GM20000 (cell line): ENCODE results near the gene PKP1.

Source experiments
- DNase-seq: peaks from one replicate; pipeline ENCODE4 v3.0.0; 2012; ENCODE audit warnings: low spot score
- TF ChIP-seq, protein P1 (sequence below): IDR thresholded peaks from 2 replicates; pipeline ENCODE4 v1.5.1; 2012; ENCODE audit warnings: mild to moderate bottlenecking, control low read depth; ENCODE audit errors: extremely low read depth, missing control alignments

Gene PKP1

DNA sequence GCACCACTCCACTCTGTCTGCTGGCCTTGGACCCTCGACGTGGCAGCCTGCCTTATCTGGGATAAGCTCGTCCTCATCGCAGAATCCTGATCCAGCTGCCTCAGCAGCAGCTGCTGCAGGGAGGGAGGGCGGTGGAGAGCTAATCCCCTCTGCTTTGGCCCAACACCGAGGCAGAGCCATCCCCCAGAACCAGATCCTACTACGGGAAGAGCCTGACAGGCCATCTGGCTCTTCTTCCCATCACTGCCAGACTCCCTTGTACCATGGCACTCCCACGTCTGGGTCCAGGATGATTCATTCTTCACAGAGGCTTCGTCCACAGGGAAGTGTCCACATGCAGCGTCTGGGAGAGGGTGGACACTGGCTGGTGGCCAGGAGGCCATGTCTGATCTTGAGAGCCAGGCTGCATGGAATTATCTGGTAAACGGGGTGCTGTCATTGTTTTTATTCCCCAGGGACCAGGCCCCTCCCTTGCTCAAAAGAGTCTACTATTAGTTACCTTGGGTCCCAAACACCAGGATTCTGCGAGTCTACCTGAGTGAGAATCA, 14.6 kb upstream of the PKP1 start:
- TF ChIP-seq, protein P1, sequence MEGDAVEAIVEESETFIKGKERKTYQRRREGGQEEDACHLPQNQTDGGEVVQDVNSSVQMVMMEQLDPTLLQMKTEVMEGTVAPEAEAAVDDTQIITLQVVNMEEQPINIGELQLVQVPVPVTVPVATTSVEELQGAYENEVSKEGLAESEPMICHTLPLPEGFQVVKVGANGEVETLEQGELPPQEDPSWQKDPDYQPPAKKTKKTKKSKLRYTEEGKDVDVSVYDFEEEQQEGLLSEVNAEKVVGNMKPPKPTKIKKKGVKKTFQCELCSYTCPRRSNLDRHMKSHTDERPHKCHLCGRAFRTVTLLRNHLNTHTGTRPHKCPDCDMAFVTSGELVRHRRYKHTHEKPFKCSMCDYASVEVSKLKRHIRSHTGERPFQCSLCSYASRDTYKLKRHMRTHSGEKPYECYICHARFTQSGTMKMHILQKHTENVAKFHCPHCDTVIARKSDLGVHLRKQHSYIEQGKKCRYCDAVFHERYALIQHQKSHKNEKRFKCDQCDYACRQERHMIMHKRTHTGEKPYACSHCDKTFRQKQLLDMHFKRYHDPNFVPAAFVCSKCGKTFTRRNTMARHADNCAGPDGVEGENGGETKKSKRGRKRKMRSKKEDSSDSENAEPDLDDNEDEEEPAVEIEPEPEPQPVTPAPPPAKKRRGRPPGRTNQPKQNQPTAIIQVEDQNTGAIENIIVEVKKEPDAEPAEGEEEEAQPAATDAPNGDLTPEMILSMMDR: no peak
- DNase-seq: no peak

DNA sequence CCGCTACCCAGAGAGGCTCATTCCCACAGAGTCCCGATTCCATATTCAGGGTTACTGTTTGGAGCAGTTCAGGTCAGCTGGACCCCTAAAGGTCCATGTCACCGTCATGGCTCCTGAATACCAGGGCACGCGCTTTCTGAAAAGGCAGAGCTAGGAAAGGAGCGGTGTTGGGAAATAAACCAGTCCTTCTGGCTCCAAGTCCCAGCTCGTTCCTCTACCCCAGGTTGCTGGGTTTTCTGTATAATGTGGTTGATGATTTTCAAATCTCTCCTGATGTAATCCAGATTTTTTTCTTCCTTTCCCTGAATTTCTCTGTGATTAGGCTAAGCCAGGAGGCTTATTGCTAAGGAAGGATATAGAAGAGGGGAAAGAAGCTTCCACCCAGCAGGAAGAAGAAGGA, 14.0 kb upstream of the PKP1 start:
- DNase-seq: no peak
- TF ChIP-seq, protein P1: no peak

DNA sequence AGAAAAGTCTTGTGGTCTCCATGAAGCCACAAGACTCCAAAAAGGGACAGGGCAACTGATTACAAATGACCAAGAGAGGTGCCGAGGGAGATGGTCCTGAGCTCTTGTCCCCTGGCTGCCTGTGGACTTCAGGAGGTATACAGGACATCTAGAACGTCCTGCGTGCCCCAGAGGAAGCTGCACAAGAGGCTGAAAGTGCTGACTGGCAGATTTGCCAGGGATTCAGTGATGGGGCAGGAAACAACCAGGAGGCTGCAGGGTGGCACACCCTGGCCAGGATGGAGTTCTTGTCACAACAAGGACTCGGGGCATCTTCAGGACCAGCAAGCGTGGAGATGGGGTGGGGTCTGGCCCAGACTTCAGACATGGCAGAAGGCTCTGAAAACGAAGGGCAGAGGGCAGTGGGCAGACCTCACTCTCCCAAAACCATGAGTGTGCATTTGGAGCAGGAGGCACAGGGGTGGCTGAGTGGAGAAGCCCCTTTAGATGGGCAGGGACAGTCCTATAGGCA, 13.4 kb upstream of the PKP1 start:
- no peak for DNase-seq
- TF ChIP-seq, protein P1: no peak

DNA sequence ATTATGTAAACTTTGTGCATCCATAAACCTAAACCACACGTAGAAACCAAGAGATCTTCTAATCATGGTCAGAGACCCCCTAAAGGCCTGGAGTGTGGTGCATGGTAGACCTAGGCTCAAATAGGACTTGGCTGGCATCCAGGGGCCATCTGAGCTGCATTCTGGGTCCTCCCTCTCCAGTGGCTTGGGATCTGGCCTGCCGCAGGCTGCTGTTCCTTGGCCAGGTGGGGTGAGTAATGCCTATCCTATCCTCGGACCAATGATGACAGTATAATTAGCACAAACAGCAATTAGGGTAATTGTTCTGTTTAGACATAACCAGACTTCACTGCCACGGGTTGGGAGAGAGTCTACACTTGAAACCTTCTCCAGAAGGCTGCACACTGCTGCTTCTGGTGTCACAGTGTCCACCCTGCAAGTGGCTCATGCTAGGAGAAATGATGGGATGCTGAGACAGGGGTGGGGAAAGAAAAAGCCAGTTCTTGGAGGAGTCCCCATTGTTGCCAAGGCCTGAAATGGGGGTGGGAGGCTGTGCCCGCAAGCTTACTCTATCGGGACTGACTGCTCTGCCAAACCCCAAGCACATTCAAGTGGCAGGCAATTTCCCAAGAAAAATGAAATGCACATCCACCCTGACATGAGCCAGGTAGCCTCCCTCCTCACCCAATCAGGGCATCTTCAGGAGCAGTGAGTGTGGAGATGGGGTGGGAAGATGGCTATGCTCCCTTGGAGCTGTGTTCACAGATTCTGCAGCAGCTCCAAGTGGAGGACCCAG, 12.5 kb upstream of the PKP1 start:
- TF ChIP-seq, protein P1: no peak
- DNase-seq: no peak

DNA sequence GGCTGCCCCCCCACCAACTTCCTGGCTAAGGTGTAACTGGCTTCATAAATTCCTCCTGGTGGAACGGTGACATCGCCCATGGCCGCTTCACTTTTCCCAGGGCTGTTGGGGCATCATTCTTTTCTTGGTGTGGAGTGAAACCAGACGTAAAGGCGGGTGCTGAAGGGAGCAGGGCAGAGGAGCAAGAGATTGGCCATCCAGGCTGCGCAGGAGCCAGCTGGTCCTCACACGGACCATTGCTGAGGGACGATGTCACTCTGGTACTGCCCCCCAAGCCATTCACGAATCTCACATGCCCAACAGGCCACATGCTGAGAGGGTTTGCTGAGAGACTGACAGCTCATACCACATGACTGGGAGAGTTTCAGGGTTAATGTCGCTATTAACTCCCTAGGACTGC, 10.5 kb upstream of the PKP1 start:
- TF ChIP-seq, protein P1: no peak

DNA sequence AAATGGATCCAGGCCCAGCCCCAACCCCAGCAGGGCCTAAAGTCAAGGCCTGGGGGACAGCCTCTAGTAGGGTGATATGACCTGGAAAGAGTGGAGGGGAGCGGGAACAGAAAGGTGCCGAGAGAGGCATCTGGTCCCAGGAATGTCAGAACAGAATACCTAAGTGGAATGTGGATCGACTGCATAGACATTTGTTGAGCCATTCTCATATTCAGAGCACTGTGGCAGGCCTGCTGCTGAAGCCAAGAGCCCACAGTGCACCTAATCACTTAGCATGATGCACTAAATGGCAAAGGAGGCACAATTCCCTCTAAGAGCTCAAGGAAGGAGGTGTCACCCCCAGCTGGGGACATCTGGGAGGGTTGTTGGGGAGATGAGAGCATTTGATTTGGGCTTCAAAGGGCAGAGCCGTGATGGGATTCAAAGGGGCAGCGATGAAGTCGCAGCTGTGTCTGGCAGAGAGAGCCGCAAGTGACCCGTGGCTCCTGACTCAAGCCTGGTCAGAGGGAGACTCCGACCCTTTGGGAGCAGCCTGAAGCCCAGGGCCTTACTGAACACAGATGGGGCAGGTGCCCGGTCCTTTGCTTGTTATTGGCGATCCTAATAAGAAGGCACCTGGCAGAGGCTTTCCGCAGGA, 8.6 kb upstream of the PKP1 start:
- TF ChIP-seq, protein P1: no peak
- no peak for DNase-seq

More for the DNA sequence above, 10.5 kb upstream of the PKP1 start:
- DNase-seq: no peak

DNA sequence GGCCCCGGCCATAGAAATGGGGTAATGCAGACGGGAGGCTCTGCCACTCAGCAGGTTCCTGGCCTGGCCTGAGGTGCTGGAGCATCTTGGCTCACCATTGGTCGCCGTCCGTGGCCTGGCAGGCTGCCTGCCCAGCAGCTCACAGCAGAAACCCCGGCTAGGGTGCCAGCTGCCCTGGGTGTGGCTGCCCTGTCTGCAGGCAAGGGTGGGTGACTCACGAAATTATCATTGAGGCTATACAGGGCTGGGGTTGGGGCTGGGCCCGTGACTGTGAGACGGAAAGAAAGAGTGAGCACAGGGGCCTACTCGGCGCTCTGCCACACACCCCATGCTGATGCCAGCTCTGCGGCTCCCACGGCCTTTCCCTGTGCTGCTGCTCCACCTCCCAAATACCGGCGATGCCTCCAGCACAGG, 8.0 kb upstream of the PKP1 start:
- TF ChIP-seq, protein P1: no peak
- DNase-seq: no peak
